ENCODE measurements around the gene DNAH10. TPM values are rescaled to one million over a fixed set of nuclear protein-coding genes. Genes with fewer than 3 reads are reported as not detected.

Gene DNAH10
- total RNA-seq, 1 donor from 2014 or later: 0.16 TPM

DNA sequence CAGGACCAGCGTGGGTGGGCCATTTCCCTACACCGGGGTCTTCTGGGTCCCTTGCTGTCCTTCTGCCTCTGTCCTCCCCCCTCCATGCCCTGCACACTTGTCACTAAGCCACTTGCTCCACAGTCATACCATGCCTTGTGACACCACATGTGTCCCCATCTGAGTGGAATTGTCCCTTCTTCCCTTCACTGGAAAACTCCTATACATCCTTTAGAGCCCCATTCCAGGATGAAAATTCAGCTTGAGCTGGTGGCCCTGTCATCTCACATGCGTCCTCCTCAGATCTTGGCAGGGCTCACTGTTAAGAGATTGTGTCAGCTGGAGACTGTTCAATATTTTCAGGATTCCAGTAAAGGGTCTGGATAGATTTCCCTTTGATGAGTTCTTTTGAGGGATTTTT, 87.4 kb downstream of the DNAH10 start:
- Mint-ChIP-seq H3K36me3 (ENCODE audit: unreplicated experiment) (no peaks in the 10 kb centered on the region), H3K27me3 (ENCODE audit: unreplicated experiment) (peaks cover 39% of the 10 kb centered on the region), H3K4me3 (ENCODE audit: unreplicated experiment) (no peak overlapping the region), H3K4me1 (ENCODE audit: unreplicated experiment) (no peaks in the 10 kb centered on the region), H3K9me3 (ENCODE audit: unreplicated experiment) (no peaks in the 10 kb centered on the region), H3K27ac (ENCODE audit: unreplicated experiment) (no peak overlapping the region)
- TF ChIP-seq, protein P1, sequence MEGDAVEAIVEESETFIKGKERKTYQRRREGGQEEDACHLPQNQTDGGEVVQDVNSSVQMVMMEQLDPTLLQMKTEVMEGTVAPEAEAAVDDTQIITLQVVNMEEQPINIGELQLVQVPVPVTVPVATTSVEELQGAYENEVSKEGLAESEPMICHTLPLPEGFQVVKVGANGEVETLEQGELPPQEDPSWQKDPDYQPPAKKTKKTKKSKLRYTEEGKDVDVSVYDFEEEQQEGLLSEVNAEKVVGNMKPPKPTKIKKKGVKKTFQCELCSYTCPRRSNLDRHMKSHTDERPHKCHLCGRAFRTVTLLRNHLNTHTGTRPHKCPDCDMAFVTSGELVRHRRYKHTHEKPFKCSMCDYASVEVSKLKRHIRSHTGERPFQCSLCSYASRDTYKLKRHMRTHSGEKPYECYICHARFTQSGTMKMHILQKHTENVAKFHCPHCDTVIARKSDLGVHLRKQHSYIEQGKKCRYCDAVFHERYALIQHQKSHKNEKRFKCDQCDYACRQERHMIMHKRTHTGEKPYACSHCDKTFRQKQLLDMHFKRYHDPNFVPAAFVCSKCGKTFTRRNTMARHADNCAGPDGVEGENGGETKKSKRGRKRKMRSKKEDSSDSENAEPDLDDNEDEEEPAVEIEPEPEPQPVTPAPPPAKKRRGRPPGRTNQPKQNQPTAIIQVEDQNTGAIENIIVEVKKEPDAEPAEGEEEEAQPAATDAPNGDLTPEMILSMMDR (IDR thresholded peaks at IDR 0.05): no peak
- no peak for DNase-seq (ENCODE audit: extremely low spot score, unreplicated experiment)

DNA sequence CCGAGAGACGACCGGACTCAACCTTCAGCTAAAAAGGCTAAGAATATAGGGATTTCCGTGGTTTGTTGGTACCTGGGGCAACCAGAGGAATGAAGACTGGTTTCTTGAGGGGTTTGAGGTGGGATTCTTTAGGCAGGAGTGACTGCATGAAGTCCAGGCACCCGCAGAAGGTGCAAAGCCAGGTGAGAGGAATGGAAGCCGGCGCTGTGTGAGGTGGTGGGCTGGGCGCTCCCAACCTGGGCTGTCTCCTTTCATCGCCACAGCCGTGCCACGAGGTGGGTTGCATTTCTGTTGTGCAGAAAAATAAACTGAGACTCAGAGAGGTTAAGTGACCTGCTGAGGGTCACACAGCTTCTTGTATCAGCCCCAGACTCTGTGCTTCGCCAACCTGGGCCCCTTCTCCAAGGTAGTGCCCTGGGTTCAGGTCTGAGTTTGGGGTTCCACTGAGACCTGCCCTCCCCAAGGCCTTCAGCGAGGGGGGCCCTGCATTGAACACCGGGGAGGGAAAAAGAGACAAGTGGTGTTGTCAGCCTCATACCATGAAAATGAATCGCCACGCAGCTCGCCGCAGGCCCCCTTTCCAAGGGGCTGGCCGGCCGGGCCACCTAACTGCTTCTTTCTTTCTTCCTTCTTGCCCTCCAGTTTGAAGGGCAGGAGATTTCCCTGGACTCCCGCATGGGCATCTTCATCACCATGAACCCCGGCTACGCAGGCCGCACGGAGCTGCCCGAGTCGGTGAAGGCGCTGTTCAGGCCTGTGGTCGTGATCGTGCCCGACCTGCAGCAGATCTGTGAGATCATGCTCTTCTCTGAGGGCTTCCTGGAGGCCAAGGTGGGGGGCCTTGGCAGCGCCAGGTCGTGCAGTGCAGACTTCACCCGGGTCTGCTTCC, 88.4 kb downstream of the DNAH10 start:
- H3K36me3 Mint-ChIP-seq (ENCODE audit: unreplicated experiment): no peaks in the 10 kb centered on the region

DNA sequence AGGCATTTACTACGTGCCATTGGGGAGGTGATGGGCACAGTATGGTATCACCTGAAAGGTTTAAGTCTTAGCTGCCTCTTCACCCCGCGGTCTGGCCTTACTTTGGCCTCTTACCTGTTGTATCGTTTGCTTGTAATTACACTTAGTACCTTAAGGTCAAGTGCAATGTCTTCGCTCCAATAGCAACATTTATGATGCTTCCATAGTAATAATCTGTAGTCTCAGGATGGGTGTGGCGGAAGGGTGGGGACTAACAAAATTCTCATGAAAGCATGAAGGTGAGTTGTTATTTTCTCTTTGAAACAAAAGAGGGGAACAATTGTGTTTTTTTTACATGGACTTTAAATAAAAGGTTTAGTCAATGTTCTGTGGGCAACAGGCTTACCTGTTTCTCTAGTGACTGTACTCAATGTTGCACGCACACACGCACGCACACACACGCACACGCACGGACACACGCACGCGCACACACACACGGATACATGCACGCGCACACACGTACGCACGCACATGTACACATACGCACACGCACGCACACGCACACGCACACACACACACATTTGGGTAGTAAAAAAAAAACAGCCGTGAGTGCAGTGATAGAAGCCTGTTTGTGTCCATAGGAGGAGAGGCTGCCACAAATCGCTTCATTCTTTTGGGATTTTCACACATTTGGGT, 91.4 kb downstream of the DNAH10 start:
- TF ChIP-seq, protein P1 (IDR thresholded peaks at IDR 0.05): no peak
- H3K27ac Mint-ChIP-seq (ENCODE audit: unreplicated experiment): no peak overlapping the region
- H3K27me3 Mint-ChIP-seq (ENCODE audit: unreplicated experiment): peaks cover 49% of the 10 kb centered on the region
- no peak overlapping the region for H3K4me3 Mint-ChIP-seq (ENCODE audit: unreplicated experiment)
- no peaks in the 10 kb centered on the region for H3K36me3 Mint-ChIP-seq (ENCODE audit: unreplicated experiment)
- DNase-seq (ENCODE audit: extremely low spot score, unreplicated experiment): no peak
- no peaks in the 10 kb centered on the region for H3K9me3 Mint-ChIP-seq (ENCODE audit: unreplicated experiment)
- H3K4me1 Mint-ChIP-seq (ENCODE audit: unreplicated experiment): no peaks in the 10 kb centered on the region

More for the DNA sequence above, 88.4 kb downstream of the DNAH10 start:
- H3K27me3 Mint-ChIP-seq (ENCODE audit: unreplicated experiment): peaks cover 47% of the 10 kb centered on the region
- no peaks in the 10 kb centered on the region for H3K9me3 Mint-ChIP-seq (ENCODE audit: unreplicated experiment)
- no peak overlapping the region for H3K27ac Mint-ChIP-seq (ENCODE audit: unreplicated experiment)
- DNase-seq (ENCODE audit: extremely low spot score, unreplicated experiment): no peak
- TF ChIP-seq, protein P1 (IDR thresholded peaks at IDR 0.05): no peak
- no peak overlapping the region for H3K4me3 Mint-ChIP-seq (ENCODE audit: unreplicated experiment)
- no peaks in the 10 kb centered on the region for H3K4me1 Mint-ChIP-seq (ENCODE audit: unreplicated experiment)

DNA sequence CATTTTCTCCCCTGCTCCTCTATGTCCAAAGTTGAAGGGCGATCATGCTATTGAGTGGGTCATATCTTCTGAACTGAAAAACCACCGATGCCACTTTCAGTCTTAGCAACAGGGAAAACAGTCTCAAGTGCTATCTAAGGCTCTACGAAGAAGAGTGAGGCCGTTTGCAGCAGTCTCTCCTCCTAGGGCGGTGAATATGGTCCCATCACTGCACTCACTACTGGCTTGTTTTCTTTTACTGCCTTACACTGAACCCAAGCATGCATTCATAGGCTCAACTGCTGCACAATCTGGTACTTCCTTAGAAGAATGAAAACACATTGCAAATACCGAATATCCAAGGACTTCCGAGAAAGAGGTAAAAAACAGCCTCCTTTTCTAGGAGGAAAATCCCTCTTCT, 92.1 kb downstream of the DNAH10 start:
- DNase-seq (ENCODE audit: extremely low spot score, unreplicated experiment): no peak
- Mint-ChIP-seq H3K36me3 (ENCODE audit: unreplicated experiment) (no peaks in the 10 kb centered on the region), H3K4me3 (ENCODE audit: unreplicated experiment) (no peak overlapping the region), H3K27me3 (ENCODE audit: unreplicated experiment) (peaks cover 45% of the 10 kb centered on the region), H3K27ac (ENCODE audit: unreplicated experiment) (no peak overlapping the region), H3K9me3 (ENCODE audit: unreplicated experiment) (no peaks in the 10 kb centered on the region), H3K4me1 (ENCODE audit: unreplicated experiment) (no peaks in the 10 kb centered on the region)
- TF ChIP-seq, protein P1 (IDR thresholded peaks at IDR 0.05): no peak

DNA sequence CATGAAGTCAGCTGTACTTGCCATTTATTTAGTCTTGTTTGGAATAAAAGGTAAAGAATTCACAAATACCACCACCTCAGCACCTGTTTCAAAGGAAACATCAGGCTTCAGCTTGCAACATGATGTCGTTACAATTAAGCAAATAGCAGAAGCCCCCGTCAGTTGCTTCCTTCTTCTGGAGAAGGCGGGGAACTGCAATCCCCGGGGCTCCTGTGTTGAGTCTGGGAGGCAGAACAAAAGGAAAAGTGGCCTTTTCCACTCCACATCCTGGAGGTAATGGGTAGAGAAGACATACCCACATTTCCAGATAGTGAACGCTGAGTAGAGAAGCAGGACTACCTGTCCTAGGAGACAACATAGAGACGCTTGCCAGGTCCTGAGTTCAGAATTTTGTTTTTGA, 92.8 kb downstream of the DNAH10 start:
- Mint-ChIP-seq H3K4me1 (ENCODE audit: unreplicated experiment) (no peaks in the 10 kb centered on the region), H3K36me3 (ENCODE audit: unreplicated experiment) (no peaks in the 10 kb centered on the region), H3K27ac (ENCODE audit: unreplicated experiment) (no peak overlapping the region), H3K9me3 (ENCODE audit: unreplicated experiment) (no peaks in the 10 kb centered on the region), H3K4me3 (ENCODE audit: unreplicated experiment) (no peak overlapping the region), H3K27me3 (ENCODE audit: unreplicated experiment) (peaks cover 42% of the 10 kb centered on the region)
- TF ChIP-seq, protein P1 (IDR thresholded peaks at IDR 0.05): no peak
- DNase-seq (ENCODE audit: extremely low spot score, unreplicated experiment): no peak

All from osteocyte (in vitro differentiated cells).